ENCODE data around the gene SUB1.
"Not testable (repeated sequence)": the region's sequence is repeated elsewhere in the genome, so short reads cannot be mapped to it uniquely, and the experiment has no call there.

Gene SUB1

GRCh38 chr5:32601623-32602295 lies 16.4 kb downstream of the SUB1 start:
- no peak for DNase-seq

- DNase-seq = no peak
Measured at GRCh38 chr5:32602906-32603305, 17.5 kb downstream of the SUB1 start.

- DNase-seq = no peak
Measured at GRCh38 chr5:32604800-32605765, 19.7 kb downstream of the SUB1 start.

GRCh38 chr5:32605766-32606152 lies 20.4 kb downstream of the SUB1 start:
- no peak for DNase-seq

GRCh38 chr5:32612134-32612888 lies 27.0 kb downstream of the SUB1 start:
- DNase-seq = no peak

- peak; percentile 90 for DNase-seq
Measured at GRCh38 chr5:32613050-32613672, 27.8 kb downstream of the SUB1 start.

GRCh38 chr5:32615236-32615635 lies 29.9 kb downstream of the SUB1 start:
- no peak for DNase-seq

- no peak for DNase-seq
Measured at GRCh38 chr5:32618962-32619361, 33.6 kb downstream of the SUB1 start.

- DNase-seq = no peak
Measured at GRCh38 chr5:32621256-32621655, 35.9 kb downstream of the SUB1 start.

GRCh38 chr5:32625106-32625505 lies 39.7 kb downstream of the SUB1 start:
- no peak for DNase-seq

- no peak for DNase-seq
Measured at GRCh38 chr5:32625547-32625946, 40.2 kb downstream of the SUB1 start.

GRCh38 chr5:32627219-32627870 lies 42.0 kb downstream of the SUB1 start:
- DNase-seq = no peak

GRCh38 chr5:32628049-32628844 lies 42.9 kb downstream of the SUB1 start:
- no peak for DNase-seq

GRCh38 chr5:32630867-32631491 lies 45.6 kb downstream of the SUB1 start:
- DNase-seq = no peak

- DNase-seq = not testable (repeated sequence)
Measured at GRCh38 chr5:32633017-32633416, 47.7 kb downstream of the SUB1 start.

GRCh38 chr5:32638309-32638708 lies 53.0 kb downstream of the SUB1 start:
- DNase-seq = no peak

- no peak for DNase-seq
Measured at GRCh38 chr5:32639943-32640342, 54.6 kb downstream of the SUB1 start.

GRCh38 chr5:32642276-32643002 lies 57.1 kb downstream of the SUB1 start:
- no peak for DNase-seq

- DNase-seq = peak; percentile 4
Measured at GRCh38 chr5:32645246-32645645, 59.9 kb downstream of the SUB1 start.

Measured in activated CD4-positive, alpha-beta T cell treated with anti-CD3 and anti-CD28 coated beads for 48 hours (primary cell).